ENCODE results near the gene GIGYF2. TPM values are rescaled to one million over a fixed set of nuclear protein-coding genes. Genes with fewer than 3 reads are reported as not detected.

Gene GIGYF2
- total RNA-seq, 1 donor from 2014 or later = 70.5 TPM

DNA sequence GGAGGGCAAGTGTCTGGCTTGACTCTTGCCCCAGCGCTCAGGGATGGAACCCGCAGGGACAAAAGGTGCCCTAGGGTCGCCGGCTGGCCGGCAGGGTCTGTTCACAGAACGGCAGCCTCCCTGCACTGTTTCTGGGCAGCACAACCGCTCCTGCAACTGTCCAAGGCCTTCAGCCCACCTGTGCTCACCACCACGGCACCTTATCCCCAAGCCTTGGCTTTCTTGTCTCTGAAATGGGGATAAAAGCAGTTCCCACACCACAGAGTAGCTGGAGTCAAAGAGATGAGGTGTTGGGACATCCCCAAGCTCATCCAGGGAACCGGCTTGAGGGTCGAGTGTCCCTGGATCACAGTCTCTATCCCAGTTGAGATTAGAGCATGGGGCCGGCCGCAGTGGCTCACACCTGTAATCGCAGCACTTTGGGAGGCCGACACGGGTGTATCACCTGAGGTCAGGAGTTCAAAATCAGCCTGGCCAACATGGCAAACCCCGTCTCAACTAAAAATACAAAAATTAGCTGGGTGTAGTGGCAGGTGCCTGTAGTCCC, 177.6 kb downstream of the GIGYF2 start:
- DNase-seq = peak; percentile 42
- TF ChIP-seq, protein P1, sequence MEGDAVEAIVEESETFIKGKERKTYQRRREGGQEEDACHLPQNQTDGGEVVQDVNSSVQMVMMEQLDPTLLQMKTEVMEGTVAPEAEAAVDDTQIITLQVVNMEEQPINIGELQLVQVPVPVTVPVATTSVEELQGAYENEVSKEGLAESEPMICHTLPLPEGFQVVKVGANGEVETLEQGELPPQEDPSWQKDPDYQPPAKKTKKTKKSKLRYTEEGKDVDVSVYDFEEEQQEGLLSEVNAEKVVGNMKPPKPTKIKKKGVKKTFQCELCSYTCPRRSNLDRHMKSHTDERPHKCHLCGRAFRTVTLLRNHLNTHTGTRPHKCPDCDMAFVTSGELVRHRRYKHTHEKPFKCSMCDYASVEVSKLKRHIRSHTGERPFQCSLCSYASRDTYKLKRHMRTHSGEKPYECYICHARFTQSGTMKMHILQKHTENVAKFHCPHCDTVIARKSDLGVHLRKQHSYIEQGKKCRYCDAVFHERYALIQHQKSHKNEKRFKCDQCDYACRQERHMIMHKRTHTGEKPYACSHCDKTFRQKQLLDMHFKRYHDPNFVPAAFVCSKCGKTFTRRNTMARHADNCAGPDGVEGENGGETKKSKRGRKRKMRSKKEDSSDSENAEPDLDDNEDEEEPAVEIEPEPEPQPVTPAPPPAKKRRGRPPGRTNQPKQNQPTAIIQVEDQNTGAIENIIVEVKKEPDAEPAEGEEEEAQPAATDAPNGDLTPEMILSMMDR (IDR thresholded peaks at IDR 0.05) = no peak
- intact Hi-C loops (cut with DNase I) = no loop called here
- Histone ChIP-seq H3K9me3 (no peaks in the 10 kb centered on the region), H3K4me3 (no peak overlapping the region), H3K4me1 (peaks cover 4% of the 10 kb centered on the region), H3K36me3 (no peaks in the 10 kb centered on the region), H3K27ac (no peak overlapping the region), H3K27me3 (peaks cover 30% of the 10 kb centered on the region)
- no peak for ATAC-seq

DNA sequence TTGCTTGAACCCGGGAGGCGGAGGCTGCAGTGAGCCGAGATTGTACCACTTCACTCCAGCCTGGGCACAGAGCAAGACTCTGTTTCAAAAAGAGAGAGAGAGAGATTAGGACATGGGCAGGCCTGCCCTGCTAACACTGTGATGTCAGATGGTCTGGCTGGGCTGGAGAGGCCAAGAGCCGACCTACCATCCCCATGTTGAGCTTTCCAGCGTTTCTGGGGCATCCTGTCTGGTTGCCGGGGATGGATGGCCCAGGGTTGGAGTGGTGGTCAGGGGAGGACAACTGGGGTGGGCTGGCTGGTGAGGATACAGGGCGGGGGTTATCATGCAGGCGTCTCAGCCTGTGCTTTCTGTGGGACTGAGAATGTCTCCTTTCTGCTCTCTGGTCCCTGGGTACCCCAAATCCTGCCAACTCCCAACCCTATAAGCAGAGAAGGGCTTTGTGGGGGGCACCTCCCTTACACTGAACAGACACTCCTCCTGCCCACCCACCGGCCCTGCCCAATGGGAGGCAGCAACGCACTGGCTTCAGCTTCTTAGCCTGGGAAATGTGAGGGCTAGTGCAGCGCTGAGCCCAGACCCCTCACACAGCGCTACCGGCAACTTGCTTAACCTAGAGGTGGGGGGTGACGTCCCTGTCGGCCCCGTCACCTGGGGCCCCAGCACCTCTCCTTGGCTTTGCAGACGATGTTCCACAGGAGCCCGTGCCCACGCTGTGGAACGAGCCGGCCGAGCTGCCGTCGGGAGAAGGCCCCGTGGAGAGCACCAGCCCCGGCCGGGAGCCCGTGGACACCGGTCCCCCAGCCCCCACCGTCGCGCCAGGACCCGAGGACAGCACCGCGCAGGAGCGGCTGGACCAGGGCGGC, 178.4 kb downstream of the GIGYF2 start:
- ATAC-seq = no peak

DNA sequence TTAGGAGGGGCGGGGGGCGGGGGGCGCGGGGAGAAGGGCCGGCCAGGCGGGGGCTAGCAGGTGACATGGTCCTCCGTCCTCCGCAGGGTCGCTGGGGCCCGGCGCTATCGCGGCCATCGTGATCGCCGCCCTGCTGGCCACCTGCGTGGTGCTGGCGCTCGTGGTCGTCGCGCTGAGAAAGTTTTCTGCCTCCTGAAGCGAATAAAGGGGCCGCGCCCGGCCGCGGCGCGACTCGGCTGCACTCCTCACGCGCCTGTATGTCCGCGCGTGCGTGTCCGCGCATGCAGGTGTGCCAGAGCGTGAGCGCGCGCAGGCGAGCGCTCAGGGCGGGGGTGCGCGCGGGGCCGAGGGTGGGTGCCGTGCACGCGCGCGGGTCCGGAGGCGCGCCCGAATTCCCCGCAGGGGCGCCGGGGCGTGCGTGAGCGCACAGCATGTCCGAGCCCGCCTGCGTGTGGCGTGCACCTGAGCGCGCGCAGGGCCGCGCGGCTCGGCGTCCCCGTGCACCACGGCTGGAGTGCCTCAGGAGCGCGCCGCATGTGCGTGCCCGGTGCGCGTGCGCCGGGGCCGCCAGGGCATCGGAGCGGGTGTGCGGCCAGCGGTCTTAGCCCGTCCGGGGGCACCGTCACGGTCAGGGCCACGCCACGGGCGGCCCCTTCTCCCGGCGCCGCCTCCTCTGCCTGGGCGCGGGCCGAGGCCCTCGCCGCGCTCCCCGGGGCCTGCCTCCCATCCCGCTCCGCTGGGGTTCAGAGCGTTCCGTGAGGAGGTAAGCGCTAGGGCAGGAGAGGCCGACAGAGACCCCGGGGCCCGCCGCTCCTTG, 179.2 kb downstream of the GIGYF2 start:
- H3K4me3 ChIP-seq = peak overlapping the region; percentile 38
- H3K4me1 ChIP-seq = peaks cover 4% of the 10 kb centered on the region
- no peak overlapping the region for H3K27ac ChIP-seq
- H3K9me3 ChIP-seq = no peaks in the 10 kb centered on the region
- peak; percentile 46 for ATAC-seq
- peak; percentile 60 for DNase-seq
- H3K27me3 ChIP-seq = peaks cover 30% of the 10 kb centered on the region
- TF ChIP-seq, protein P1 (IDR thresholded peaks at IDR 0.05) = no peak
- H3K36me3 ChIP-seq = no peaks in the 10 kb centered on the region
- intact Hi-C loops (cut with DNase I) = no loop called here

More for the DNA sequence above, 178.4 kb downstream of the GIGYF2 start:
- no peaks in the 10 kb centered on the region for H3K36me3 ChIP-seq
- peaks cover 4% of the 10 kb centered on the region for H3K4me1 ChIP-seq
- DNase-seq = peak; percentile 60
- no peaks in the 10 kb centered on the region for H3K9me3 ChIP-seq
- intact Hi-C loops (cut with DNase I) = no loop called here
- no peak overlapping the region for H3K27ac ChIP-seq
- peak overlapping the region; percentile 38 for H3K4me3 ChIP-seq
- H3K27me3 ChIP-seq = peaks cover 30% of the 10 kb centered on the region
- TF ChIP-seq, protein P1 (IDR thresholded peaks at IDR 0.05) = no peak

DNA sequence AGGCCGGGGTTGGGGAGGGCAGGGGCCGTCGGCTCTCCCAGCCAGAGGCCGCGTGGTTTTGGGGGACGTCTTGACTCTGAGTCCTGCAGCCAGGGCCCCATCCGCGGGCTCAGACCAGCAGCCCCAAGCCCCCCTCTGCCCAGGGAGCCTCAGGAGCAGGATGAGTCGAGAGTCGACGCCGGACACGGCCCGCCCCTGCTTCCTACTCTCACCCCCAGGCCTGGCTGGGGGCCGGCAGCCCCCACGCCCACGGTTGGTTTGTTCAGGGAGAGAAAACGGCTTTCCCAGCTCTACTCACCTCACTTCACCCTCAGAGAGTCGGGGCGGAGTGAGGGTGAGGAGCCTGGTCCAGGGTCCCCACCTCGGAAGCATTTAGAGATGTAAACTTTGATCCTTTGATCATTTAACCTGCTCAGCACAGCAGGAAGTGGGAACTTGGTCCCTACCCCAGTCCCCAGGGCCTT, 179.9 kb downstream of the GIGYF2 start:
- peak; percentile 60 for DNase-seq
- no peak overlapping the region for H3K4me3 ChIP-seq
- no peak overlapping the region for H3K27ac ChIP-seq
- peaks cover 30% of the 10 kb centered on the region for H3K27me3 ChIP-seq
- no peaks in the 10 kb centered on the region for H3K36me3 ChIP-seq
- TF ChIP-seq, protein P1 (IDR thresholded peaks at IDR 0.05) = no peak
- peaks cover 4% of the 10 kb centered on the region for H3K4me1 ChIP-seq
- ATAC-seq = no peak
- no peaks in the 10 kb centered on the region for H3K9me3 ChIP-seq
- intact Hi-C loops (cut with DNase I) = no loop called here

DNA sequence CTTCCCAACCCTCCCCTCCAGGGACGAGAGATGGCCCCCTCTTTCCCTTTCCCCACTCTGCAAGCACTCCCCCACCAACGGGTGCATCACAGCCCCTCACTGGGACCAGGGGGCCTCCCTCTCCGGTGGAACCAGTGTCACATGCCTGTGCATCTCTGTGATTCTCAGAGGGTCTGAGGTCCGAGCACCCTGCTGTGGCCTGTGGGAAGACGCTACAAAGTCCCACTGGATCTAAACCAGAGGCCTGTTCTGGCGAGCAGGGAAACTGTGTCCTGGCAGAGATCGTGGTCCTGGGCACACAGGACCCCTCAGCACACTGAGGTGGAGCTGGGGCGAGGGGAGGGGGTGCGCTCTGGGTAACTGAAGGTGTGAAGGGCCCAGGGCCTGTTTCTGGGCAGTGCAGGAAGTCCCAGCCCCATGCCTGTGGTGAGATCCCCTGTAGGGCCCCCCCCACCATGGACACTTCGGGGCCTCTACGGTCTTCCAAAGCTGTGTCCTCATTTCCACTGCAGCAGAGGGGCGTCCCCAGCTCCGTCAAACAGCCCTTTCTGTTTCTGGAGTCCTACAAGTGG, 180.9 kb downstream of the GIGYF2 start:
- TF ChIP-seq, protein P1 (IDR thresholded peaks at IDR 0.05) = no peak
- H3K27me3 ChIP-seq = peaks cover 30% of the 10 kb centered on the region
- intact Hi-C loops (cut with DNase I) = no loop called here
- no peak for ATAC-seq
- no peak overlapping the region for H3K4me3 ChIP-seq
- no peak overlapping the region for H3K27ac ChIP-seq
- H3K9me3 ChIP-seq = no peaks in the 10 kb centered on the region
- peaks cover 4% of the 10 kb centered on the region for H3K4me1 ChIP-seq
- no peaks in the 10 kb centered on the region for H3K36me3 ChIP-seq
- DNase-seq = peak; percentile 53
